GM21825 (cell line): ENCODE measurements around the gene PDK1.

ENCODE experiments used
- ATAC-seq: cut with Tn5 transposase; IDR thresholded peaks from one replicate; pipeline ENCODE4 v1.9.1; 2021; ENCODE audit warnings: mild to moderate bottlenecking, moderate library complexity; ENCODE audit not compliant: unreplicated experiment

Gene PDK1

GRCh38 chr2:172596776-172597175 is 40.9 kb downstream of the PDK1 start:
- peak; percentile 69 for ATAC-seq

GRCh38 chr2:172597176-172597842 is 41.4 kb downstream of the PDK1 start:
- ATAC-seq = no peak

- ATAC-seq = no peak
Observed at GRCh38 chr2:172599947-172600346, 44.1 kb downstream of the PDK1 start.

GRCh38 chr2:172600557-172601008 is 44.7 kb downstream of the PDK1 start:
- no peak for ATAC-seq

- no peak for ATAC-seq
Observed at GRCh38 chr2:172606285-172606684, 50.4 kb downstream of the PDK1 start.

GRCh38 chr2:172607379-172607928 is 51.6 kb downstream of the PDK1 start:
- ATAC-seq = no peak

GRCh38 chr2:172609488-172609887 is 53.6 kb downstream of the PDK1 start:
- no peak for ATAC-seq

- no peak for ATAC-seq
Observed at GRCh38 chr2:172612051-172612450, 56.2 kb downstream of the PDK1 start.

- no peak for ATAC-seq
Observed at GRCh38 chr2:172613040-172613439, 57.1 kb downstream of the PDK1 start.

- ATAC-seq = no peak
Observed at GRCh38 chr2:172613615-172614231, 57.8 kb downstream of the PDK1 start.

- no peak for ATAC-seq
Observed at GRCh38 chr2:172614932-172615331, 59.0 kb downstream of the PDK1 start.

GRCh38 chr2:172615727-172616261 is 59.9 kb downstream of the PDK1 start:
- no peak for ATAC-seq

GRCh38 chr2:172617115-172617514 is 61.2 kb downstream of the PDK1 start:
- no peak for ATAC-seq

- no peak for ATAC-seq
Observed at GRCh38 chr2:172623249-172623965, 67.5 kb downstream of the PDK1 start.

- no peak for ATAC-seq
Observed at GRCh38 chr2:172624996-172625395, 69.1 kb downstream of the PDK1 start.

GRCh38 chr2:172627181-172627580 is 71.3 kb downstream of the PDK1 start:
- ATAC-seq = no peak

GRCh38 chr2:172628085-172628484 is 72.2 kb downstream of the PDK1 start:
- no peak for ATAC-seq

GRCh38 chr2:172629586-172629985 is 73.7 kb downstream of the PDK1 start:
- ATAC-seq = no peak

GRCh38 chr2:172630181-172630580 is 74.3 kb downstream of the PDK1 start:
- no peak for ATAC-seq

- ATAC-seq = no peak
Observed at GRCh38 chr2:172634477-172634876, 78.6 kb downstream of the PDK1 start.

- no peak for ATAC-seq
Observed at GRCh38 chr2:172635548-172635947, 79.7 kb downstream of the PDK1 start.
